ENCODE data around the gene ZFP64.

ZFP64 gene

DNA sequence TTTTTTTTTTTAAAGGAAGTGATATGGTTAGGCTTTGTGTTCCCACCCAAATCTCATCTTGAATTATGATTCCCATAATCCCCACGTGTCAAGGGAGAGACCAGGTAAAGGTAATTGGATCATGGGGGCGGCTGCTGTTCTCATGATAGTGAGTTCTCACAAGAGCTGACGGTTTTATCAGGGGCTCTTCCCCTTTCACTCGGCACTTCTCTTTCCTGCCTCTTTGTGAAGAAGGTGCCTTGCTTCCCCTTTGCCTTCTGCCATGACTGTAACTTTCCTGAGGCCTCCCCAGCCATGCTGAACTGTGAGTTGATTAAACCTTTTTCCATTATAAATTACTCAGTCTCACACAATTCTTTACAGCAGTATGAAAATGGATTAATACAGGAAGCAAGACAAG lies 64.3 kb downstream of the ZFP64 start (continued):
- TF ChIP-seq ZNF677 (tag by site-specific recombination; IDR thresholded peaks at IDR 0.05), result no peak
- TF ChIP-seq, protein P1, sequence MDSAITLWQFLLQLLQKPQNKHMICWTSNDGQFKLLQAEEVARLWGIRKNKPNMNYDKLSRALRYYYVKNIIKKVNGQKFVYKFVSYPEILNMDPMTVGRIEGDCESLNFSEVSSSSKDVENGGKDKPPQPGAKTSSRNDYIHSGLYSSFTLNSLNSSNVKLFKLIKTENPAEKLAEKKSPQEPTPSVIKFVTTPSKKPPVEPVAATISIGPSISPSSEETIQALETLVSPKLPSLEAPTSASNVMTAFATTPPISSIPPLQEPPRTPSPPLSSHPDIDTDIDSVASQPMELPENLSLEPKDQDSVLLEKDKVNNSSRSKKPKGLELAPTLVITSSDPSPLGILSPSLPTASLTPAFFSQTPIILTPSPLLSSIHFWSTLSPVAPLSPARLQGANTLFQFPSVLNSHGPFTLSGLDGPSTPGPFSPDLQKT (IDR thresholded peaks at IDR 0.05; ENCODE audit: borderline replicate concordance, low read depth, low read length), result no peak
- no peak for TF ChIP-seq ZNF132 (tag by site-specific recombination; IDR thresholded peaks at IDR 0.05; ENCODE audit: borderline replicate concordance)
- TF ChIP-seq ZNF350 (tag by site-specific recombination; IDR thresholded peaks at IDR 0.05), result no peak
- TF ChIP-seq ZNF660 (tag by site-specific recombination; IDR thresholded peaks at IDR 0.05), result no peak
- TF ChIP-seq ZBTB17 (tag by site-specific recombination; IDR thresholded peaks at IDR 0.05), result no peak
- TF ChIP-seq ZNF341 (tag by site-specific recombination; IDR thresholded peaks at IDR 0.05; ENCODE audit: low read depth), result no peak
- TF ChIP-seq, protein P2, sequence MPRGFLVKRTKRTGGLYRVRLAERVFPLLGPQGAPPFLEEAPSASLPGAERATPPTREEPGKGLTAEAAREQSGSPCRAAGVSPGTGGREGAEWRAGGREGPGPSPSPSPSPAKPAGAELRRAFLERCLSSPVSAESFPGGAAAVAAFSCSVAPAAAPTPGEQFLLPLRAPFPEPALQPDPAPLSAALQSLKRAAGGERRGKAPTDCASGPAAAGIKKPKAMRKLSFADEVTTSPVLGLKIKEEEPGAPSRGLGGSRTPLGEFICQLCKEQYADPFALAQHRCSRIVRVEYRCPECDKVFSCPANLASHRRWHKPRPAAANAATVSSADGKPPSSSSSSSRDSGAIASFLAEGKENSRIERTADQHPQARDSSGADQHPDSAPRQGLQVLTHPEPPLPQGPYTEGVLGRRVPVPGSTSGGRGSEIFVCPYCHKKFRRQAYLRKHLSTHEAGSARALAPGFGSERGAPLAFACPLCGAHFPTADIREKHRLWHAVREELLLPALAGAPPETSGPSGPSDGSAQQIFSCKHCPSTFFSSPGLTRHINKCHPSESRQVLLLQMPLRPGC (tag by site-specific recombination; IDR thresholded peaks at IDR 0.05), result no peak
- TF ChIP-seq, protein P3, sequence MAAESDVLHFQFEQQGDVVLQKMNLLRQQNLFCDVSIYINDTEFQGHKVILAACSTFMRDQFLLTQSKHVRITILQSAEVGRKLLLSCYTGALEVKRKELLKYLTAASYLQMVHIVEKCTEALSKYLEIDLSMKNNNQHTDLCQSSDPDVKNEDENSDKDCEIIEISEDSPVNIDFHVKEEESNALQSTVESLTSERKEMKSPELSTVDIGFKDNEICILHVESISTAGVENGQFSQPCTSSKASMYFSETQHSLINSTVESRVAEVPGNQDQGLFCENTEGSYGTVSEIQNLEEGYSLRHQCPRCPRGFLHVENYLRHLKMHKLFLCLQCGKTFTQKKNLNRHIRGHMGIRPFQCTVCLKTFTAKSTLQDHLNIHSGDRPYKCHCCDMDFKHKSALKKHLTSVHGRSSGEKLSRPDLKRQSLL (tag by site-specific recombination; IDR thresholded peaks at IDR 0.05), result no peak
- TF ChIP-seq, protein P4, sequence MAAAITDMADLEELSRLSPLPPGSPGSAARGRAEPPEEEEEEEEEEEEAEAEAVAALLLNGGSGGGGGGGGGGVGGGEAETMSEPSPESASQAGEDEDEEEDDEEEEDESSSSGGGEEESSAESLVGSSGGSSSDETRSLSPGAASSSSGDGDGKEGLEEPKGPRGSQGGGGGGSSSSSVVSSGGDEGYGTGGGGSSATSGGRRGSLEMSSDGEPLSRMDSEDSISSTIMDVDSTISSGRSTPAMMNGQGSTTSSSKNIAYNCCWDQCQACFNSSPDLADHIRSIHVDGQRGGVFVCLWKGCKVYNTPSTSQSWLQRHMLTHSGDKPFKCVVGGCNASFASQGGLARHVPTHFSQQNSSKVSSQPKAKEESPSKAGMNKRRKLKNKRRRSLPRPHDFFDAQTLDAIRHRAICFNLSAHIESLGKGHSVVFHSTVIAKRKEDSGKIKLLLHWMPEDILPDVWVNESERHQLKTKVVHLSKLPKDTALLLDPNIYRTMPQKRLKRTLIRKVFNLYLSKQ (tag by site-specific recombination; IDR thresholded peaks at IDR 0.05; ENCODE audit: borderline replicate concordance), result no peak

DNA sequence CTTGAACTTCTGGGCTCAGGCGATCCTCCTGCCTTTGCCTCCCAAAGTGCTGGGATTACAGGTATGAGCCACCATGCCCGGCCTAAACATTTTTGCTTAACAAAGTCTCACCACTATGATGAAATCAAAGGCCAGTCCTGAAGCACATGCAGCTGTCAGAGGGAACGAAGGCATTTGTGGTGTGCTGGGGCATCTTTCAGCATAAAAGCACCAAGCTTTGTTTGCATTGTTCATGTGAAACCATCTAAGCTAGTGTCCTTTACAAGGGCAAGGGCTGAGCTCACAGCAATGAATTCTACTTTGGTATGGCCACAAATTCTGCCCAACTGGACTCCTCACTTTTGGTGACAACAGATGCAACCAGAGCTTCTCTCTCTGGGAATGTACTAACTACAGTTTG lies 66.8 kb downstream of the ZFP64 start:
- ChIA-PET POLR2A (no interaction called here), CTCF (interaction anchor here (0.6 to 1.1 kb wide), 5 partner anchors 12 to 1426 kb away, joined by 3 to 4 read pairs (median 3); no protein-coding TSS in a partner anchor)
- Histone ChIP-seq H3K4me3 (ENCODE audit: low read depth, low read length) (no peak overlapping the region), H3K36me3 (ENCODE audit: control insufficient read depth in 2 of 2, insufficient read depth in 1 of 2, low read length in 2 of 2) (no peaks in the 10 kb centered on the region), H3K4me1 (ENCODE audit: control insufficient read depth, insufficient read depth, low read length) (no peaks in the 10 kb centered on the region), H3K9me3 (ENCODE audit: control insufficient read depth, insufficient read depth, low read depth, low read length) (no peaks in the 10 kb centered on the region), H3K27ac (ENCODE audit: extremely low read depth, low read depth, low read length) (no peak overlapping the region)
- TF ChIP-seq SCRT2 (tag by site-specific recombination; IDR thresholded peaks at IDR 0.05) (no peak), GLI4 (tag by site-specific recombination; IDR thresholded peaks at IDR 0.05) (no peak), SALL2 (tag by site-specific recombination; IDR thresholded peaks at IDR 0.05; ENCODE audit: borderline replicate concordance) (no peak), ZNF558 (tag by site-specific recombination; IDR thresholded peaks at IDR 0.05) (no peak), ZNF530 (tag by site-specific recombination; IDR thresholded peaks at IDR 0.05; ENCODE audit: low read depth) (no peak), ZNF133 (tag by site-specific recombination; IDR thresholded peaks at IDR 0.05) (no peak), ZNF707 (tag by site-specific recombination; IDR thresholded peaks at IDR 0.05) (no peak), ZNF112 (tag by site-specific recombination; IDR thresholded peaks at IDR 0.05) (no peak), WT1 (tag by site-specific recombination; IDR thresholded peaks at IDR 0.05) (no peak), ZBTB1 (tag by site-specific recombination; IDR thresholded peaks at IDR 0.05) (no peak)
- TF ChIP-seq, protein P5, sequence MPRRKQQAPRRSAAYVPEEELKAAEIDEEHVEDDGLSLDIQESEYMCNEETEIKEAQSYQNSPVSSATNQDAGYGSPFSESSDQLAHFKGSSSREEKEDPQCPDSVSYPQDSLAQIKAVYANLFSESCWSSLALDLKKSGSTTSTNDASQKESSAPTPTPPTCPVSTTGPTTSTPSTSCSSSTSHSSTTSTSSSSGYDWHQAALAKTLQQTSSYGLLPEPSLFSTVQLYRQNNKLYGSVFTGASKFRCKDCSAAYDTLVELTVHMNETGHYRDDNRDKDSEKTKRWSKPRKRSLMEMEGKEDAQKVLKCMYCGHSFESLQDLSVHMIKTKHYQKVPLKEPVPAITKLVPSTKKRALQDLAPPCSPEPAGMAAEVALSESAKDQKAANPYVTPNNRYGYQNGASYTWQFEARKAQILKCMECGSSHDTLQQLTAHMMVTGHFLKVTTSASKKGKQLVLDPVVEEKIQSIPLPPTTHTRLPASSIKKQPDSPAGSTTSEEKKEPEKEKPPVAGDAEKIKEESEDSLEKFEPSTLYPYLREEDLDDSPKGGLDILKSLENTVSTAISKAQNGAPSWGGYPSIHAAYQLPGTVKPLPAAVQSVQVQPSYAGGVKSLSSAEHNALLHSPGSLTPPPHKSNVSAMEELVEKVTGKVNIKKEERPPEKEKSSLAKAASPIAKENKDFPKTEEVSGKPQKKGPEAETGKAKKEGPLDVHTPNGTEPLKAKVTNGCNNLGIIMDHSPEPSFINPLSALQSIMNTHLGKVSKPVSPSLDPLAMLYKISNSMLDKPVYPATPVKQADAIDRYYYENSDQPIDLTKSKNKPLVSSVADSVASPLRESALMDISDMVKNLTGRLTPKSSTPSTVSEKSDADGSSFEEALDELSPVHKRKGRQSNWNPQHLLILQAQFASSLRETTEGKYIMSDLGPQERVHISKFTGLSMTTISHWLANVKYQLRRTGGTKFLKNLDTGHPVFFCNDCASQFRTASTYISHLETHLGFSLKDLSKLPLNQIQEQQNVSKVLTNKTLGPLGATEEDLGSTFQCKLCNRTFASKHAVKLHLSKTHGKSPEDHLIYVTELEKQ (tag by site-specific recombination; IDR thresholded peaks at IDR 0.05; ENCODE audit: borderline replicate concordance), result no peak
- TF ChIP-seq, protein P6, sequence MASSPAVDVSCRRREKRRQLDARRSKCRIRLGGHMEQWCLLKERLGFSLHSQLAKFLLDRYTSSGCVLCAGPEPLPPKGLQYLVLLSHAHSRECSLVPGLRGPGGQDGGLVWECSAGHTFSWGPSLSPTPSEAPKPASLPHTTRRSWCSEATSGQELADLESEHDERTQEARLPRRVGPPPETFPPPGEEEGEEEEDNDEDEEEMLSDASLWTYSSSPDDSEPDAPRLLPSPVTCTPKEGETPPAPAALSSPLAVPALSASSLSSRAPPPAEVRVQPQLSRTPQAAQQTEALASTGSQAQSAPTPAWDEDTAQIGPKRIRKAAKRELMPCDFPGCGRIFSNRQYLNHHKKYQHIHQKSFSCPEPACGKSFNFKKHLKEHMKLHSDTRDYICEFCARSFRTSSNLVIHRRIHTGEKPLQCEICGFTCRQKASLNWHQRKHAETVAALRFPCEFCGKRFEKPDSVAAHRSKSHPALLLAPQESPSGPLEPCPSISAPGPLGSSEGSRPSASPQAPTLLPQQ (tag by site-specific recombination; IDR thresholded peaks at IDR 0.05), result no peak
- TF ChIP-seq, protein P7, sequence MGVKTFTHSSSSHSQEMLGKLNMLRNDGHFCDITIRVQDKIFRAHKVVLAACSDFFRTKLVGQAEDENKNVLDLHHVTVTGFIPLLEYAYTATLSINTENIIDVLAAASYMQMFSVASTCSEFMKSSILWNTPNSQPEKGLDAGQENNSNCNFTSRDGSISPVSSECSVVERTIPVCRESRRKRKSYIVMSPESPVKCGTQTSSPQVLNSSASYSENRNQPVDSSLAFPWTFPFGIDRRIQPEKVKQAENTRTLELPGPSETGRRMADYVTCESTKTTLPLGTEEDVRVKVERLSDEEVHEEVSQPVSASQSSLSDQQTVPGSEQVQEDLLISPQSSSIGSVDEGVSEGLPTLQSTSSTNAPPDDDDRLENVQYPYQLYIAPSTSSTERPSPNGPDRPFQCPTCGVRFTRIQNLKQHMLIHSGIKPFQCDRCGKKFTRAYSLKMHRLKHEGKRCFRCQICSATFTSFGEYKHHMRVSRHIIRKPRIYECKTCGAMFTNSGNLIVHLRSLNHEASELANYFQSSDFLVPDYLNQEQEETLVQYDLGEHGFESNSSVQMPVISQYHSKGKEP (tag by site-specific recombination; IDR thresholded peaks at IDR 0.05), result no peak

Data from HEK293 (cell line).